NCI-H526 treated with DMSO at 0.1 percent for 48 hours (cell line): ENCODE measurements around the gene C6orf118.

Source experiments
- DNase-seq: peaks from one replicate; lab custom pipeline; 2025; lab: John Stamatoyannopoulos, UW

The C6orf118 gene

DNA sequence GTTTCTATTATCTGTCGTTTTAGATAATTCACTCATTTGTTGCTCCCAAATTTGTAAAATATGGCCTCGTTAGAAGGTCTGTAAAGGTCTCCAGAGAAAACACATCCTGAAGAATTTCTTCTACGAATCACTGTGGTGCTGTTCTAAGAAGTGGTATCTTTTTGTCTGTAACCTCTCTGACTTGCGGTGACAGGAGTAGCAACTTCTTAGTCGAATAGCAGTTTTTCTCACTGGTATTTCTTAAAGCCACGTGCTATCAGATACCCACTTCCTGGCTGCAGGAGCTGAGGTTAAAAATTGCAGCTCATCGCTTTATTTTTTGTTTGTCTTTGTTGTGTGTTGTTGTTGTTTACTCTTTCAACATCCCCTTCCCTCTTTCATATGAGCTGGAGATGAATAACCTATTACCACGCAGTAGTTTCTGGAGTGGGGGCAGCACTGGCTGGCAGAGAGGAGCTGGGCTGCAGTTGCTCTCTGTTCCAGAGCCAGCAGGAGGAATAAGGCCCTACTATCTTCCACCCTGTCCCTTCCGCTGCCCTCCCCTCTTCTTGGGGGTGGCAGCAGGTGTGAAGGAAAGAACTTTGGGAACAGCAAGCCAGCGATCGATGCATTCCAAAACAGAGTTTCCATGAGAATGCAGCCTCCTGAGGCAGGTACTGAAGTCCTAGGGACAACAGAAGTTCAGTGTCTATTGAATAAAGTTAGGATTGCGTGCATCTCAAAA is 64.7 kb downstream of the C6orf118 start:
- no peak for DNase-seq

DNA sequence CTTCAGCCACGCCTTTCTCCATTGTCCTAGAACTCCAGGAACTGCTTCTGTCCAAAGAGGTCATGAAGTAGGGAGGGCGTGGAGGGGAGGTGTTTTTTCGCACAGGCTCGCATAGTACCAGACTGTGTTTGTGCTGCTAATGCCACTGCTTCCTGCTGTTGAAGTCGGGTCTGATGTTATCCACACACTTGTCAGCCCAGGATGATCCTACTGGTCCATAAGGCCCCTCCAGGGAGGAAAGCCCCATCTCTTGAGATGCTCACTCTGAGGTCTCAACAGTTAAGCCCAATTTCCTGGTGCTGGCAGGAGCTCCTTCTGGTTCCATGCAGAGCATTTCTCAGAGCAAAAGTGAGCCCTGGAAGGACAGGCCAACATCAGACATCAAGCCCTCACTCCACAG is 65.6 kb downstream of the C6orf118 start:
- DNase-seq: no peak

DNA sequence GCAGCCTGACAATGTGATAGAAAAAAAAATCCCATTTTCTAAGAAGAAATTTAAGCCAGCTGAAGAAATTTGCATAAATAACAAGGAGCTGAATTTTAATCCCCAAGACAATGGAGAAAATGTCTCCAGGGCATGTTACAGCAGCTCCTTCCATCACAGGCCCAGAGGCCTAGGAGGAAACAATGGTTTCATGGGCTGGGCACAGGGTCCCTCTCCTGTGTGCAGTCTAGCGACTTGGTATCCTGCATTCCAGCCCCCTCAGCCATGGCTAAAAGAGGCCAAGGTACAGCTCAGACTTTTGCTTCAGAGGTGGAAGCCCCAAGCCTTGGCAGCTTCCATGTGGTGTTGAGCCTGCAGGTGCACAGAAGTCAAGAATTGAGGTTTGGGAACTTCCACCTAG is 73.1 kb downstream of the C6orf118 start:
- DNase-seq: no peak

DNA sequence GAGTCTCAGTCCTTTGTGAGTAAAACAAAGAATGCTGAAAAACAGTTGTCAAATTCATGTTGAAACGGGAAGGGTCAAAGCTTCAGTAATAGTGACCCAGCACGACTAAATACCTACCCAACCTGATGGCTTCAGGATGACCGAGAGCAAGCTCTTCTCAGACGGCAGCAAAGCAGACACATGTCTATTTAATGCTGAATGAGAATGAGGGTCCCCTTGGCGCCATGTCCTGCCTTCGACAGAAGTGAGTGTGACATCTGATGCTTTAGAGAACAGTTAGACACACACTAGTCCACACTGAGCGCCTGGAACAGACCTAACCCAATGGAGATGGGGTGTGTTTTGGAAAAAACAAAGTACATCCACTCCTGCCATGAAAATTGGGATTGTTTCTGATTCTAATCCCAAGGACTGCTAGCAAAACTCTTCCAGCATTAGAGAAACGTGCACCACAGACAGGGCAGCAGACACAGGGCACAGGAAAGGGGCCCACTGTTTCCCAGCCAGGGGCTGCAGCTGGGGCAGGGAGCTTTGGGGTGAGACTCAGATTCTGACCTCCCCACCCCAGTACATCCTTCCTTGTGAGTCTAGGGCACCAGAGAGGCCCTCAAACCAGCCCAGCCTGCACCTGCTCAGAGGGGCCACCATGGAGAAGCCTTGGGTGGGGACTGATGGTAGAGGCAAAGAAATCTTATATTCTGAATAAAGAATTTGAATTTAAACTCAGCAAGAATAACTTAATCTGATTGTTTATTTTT is 76.5 kb downstream of the C6orf118 start:
- DNase-seq: no peak

DNA sequence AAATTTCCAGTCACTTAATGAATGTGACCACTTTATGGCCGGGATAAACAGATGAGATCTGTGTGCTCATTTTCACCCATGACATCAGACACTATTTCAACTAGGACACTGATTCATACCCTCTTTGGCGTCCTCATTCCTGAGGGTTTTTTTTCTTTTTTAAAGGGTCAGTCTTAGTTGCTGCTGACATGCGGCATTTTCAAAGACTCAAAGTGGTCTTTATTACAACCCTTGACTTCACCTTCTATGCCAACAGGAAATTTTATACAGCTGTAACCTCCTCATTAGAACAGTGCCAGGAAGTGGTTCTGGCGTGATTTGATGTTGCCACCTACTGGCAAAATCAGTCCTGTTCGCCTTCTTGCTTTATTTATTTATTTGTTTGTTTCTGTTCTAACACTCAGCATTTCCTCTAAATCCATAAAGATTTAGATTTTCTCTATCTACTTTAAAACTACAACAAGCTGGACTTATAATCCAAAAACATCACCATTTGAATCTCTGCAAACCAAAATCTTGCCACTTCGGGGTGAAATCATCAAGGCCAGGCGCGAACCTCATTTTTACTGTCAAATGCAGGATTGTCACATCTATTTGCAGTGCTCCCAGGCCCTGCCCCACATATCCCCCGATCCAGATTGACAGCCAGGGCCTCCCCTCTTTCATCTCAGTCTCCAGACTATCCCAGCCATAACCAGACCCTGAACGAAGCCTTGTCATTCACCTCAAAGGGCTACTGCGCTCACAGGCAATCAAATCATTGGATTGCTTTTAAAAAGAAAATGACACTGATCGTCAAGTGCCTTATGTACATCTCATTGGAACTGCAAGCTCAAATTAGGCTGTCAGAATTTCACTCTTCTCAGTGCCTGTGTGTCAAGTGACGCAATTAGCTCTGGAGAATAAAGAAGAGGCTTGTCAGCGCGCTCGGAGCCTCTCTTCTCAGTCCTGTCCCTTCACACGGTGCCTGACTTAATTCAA is 77.5 kb downstream of the C6orf118 start:
- DNase-seq: peak; percentile 14

DNA sequence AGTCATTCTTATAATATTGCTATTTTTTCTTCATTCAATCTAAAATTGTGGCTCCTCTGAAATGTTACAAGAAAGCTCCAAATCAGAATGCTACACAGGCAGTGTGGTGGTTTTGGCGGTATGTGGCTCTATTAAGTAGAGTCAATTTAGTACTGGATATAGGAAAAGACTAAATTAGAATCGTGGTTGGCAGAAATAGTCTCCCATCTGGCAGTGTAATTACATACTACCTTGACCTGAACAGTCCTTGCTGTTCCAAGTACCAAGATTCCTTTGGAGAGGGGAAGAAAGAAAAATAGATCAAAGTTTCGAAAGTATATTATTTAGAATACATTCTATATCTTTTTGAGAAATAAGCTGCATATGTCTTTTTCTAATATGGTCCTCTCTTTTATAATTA is 78.2 kb downstream of the C6orf118 start:
- DNase-seq: no peak
